ENCODE results near the gene UACA.
"Not testable (repeated sequence)": the region's sequence is repeated elsewhere in the genome, so short reads cannot be mapped to it uniquely, and the experiment has no call there.

The UACA gene

GRCh38 chr15:70763120-70763949, at the start of gene UACA:
UACA (minus strand) TSS chr15:70763558; CDS start chr15:70763407, 151 bp downstream.
- ChIA-PET POLR2A (no interaction called here), CTCF (interaction anchor here (0.9 to 1.0 kb wide), 2 partner anchors 37 to 40 kb away, joined by 3 read pairs; no protein-coding TSS in a partner anchor)
- peak; percentile 92 for DNase-seq (ENCODE audit: extremely low spot score)
- no peak for TF ChIP-seq CTCF (IDR thresholded peaks at IDR 0.05; ENCODE audit: control extremely low read depth, extremely low read depth, low read depth, missing control alignments)

- ChIA-PET POLR2A (no interaction called here), CTCF (interaction anchor here (1.0 to 3.8 kb wide), 10 partner anchors 12 to 1336 kb away, joined by 3 to 21 read pairs (median 6); no protein-coding TSS in a partner anchor)
- no peak for TF ChIP-seq CTCF (IDR thresholded peaks at IDR 0.05; ENCODE audit: control extremely low read depth, extremely low read depth, low read depth, missing control alignments)
- no peak for DNase-seq (ENCODE audit: extremely low spot score)
Observed at GRCh38 chr15:70812827-70813364, 49.5 kb upstream of the UACA start.

- CTCF ChIA-PET, result interaction anchor here (0.8 to 2.8 kb wide), 17 partner anchors 11 to 1337 kb away, joined by 3 to 21 read pairs (median 4); no protein-coding TSS in a partner anchor
- no peak for TF ChIP-seq CTCF (IDR thresholded peaks at IDR 0.05; ENCODE audit: control extremely low read depth, extremely low read depth, low read depth, missing control alignments)
- DNase-seq (ENCODE audit: extremely low spot score), result no peak
- POLR2A ChIA-PET, result no interaction called here
Observed at GRCh38 chr15:70810916-70811578, 47.7 kb upstream of the UACA start.

GRCh38 chr15:70806992-70807712, 43.8 kb upstream of the UACA start:
- no peak for TF ChIP-seq CTCF (IDR thresholded peaks at IDR 0.05; ENCODE audit: control extremely low read depth, extremely low read depth, low read depth, missing control alignments)
- POLR2A ChIA-PET, result no interaction called here
- no peak for DNase-seq (ENCODE audit: extremely low spot score)
- CTCF ChIA-PET, result interaction anchor here (1.0 kb wide), 2 partner anchors 18 to 633 kb away, joined by 3 read pairs; no protein-coding TSS in a partner anchor

GRCh38 chr15:70804388-70804787, 41.0 kb upstream of the UACA start:
- POLR2A ChIA-PET; DNase-seq (ENCODE audit: extremely low spot score); CTCF ChIA-PET: not testable (repeated sequence)

GRCh38 chr15:70802629-70803028, 39.3 kb upstream of the UACA start:
- no peak for DNase-seq (ENCODE audit: extremely low spot score)
- POLR2A ChIA-PET, result no interaction called here

More at GRCh38 chr15:70802629-70803028, 39.3 kb upstream of the UACA start:
- CTCF ChIA-PET, result interaction anchor here (1.2 kb wide), 1 partner anchor 9 kb away, joined by 3 read pairs; no protein-coding TSS in a partner anchor
- TF ChIP-seq CTCF (IDR thresholded peaks at IDR 0.05; ENCODE audit: control extremely low read depth, extremely low read depth, low read depth, missing control alignments), result no peak

All from GM10248 (cell line).